Endothelial cell of hepatic sinusoid (primary cell): Measurements from ENCODE around the gene ZCWPW2.

Experiments
- in situ Hi-C: cut with HindIII; loops from 2 replicates; pipeline ENCODE4 v1.10.0; 2017; ENCODE audit warnings: low sequenced_read_pairs

Gene ZCWPW2

GRCh38 chr3:28348629-28349468 lies at the start of gene ZCWPW2, which contains the start of gene AZI2:
TSS of gene ZCWPW2 (plus strand) at chr3:28348721. CDS start at chr3:28413069, 64,348 bp downstream.
TSS of gene AZI2 (minus strand) at chr3:28348824. CDS start at chr3:28340617, 8,207 bp downstream.
- in situ Hi-C loops = loop anchor here (25.0 kb wide), 1 partner anchor 637 kb away; the partner anchor contains the start of gene EOMES

- in situ Hi-C loops = no loop called here
These were observed 48.8 kb upstream of the ZCWPW2 start for GRCh38 chr3:28299705-28300104.

DNA sequence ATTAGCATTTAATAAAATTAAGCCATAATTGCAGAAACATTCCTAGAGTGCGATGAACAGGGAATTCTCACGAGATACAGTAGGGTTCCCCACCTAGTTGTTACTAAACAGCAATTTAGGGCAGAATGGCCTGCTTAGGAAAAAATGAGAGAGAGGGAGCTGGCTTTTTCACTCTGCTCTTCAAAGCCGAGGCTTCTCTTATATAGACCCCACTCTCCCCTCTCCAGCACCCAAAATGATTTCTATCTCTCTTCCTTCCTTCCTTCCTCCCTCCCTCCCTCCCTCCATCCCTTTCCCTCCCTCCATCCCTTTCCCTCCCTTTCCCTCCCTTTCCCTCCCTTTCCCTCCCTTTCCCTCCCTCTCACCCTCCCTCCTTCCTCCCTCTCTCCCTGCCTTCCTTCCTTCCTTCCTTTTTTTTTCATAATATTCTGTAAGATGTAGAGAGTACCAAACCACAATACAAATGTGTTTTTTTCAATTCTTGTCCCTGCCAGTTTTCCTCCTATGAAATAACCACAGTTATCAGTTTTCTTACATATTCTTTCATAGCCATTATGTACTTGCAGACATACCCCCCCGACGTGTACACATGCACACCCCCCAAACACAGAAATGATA lies 48.1 kb upstream of the ZCWPW2 start:
- in situ Hi-C loops = no loop called here

- in situ Hi-C loops = no loop called here
These were observed 46.8 kb upstream of the ZCWPW2 start for GRCh38 chr3:28301688-28302087.

GRCh38 chr3:28308196-28308595 lies 40.3 kb upstream of the ZCWPW2 start:
- in situ Hi-C loops = no loop called here

DNA sequence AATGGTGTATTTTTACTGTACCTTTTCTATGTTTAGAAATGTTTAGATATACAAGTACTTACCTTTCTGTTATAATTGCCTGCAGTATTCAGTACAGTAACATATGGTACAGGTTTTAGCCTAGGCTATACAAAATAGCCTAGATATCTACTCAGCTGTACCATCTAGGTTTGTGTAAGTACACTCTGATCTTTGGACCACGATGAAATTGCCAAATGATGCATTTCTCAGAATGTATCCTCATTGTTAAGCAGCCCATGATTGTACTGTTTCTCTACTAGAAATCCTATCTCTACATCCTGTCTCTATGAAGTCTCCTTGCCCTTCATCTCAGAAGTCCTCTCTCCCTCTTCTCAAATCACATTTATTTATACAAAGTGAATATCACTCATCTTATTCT lies 32.8 kb upstream of the ZCWPW2 start:
- in situ Hi-C loops = no loop called here

DNA sequence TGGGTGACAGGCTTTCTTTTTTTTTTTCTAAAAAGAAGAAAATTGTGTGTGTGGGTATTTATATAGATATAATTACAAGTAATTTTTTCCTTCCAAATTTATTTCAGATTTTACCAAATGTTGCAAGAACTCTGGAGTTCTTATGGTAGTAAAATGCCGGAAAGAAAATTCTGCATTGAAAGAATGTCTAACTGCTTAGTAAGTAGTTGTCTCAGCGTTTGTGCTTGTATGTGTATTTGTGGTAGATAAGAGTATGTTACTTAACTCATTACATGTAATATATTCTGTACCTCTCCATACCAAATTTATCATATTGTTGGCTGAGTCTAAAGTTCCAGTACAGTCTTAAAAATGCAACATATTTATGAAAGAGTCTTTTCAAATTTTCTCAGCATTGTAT lies 32.3 kb upstream of the ZCWPW2 start:
- in situ Hi-C loops = no loop called here

GRCh38 chr3:28317438-28318022 lies 31.0 kb upstream of the ZCWPW2 start:
- in situ Hi-C loops = no loop called here

- in situ Hi-C loops = no loop called here
These were observed 27.5 kb upstream of the ZCWPW2 start for GRCh38 chr3:28320981-28321380.

DNA sequence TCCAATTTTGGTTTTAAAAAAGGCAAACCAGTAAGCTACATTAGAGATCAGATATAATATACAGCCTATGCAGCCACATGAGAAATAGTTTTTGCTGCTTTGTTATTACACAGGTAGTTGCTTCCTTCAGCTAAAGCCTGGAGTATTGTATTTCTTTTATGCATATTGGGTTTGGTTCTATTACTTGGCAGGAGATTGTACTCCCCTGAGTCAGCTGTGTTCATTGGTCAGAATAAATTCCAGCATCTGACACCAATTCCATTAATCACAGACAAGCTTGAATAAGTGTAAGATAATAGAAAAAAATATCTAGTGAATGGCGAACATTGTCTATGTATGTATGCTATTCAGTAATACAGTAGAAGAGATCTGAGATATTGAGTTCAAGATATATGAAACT lies 26.1 kb upstream of the ZCWPW2 start:
- in situ Hi-C loops = no loop called here

DNA sequence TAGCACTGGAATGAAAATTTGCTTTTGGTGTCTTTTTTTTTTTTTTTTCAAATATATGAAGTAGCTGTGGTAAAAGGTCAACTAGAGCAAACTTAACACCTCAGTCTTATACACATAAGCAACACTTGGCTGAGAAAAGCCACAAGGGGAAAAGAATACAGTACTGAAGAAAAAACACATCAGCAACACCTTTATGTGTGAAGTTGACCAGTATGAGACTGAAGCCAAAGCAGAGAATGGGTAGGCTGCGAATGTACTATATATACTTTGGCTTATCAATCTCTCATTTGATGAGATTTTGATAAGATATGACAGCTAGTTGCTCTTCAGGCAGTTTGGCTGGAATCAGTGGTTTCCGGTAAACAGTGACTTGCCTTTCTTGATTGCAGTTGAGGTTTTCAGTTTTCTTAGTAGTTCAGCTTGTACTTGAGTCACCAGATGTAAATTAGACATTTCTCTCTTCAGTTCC lies 22.0 kb upstream of the ZCWPW2 start:
- in situ Hi-C loops = loop anchor here (25.0 kb wide), 1 partner anchor 614 kb away; the partner anchor contains the start of gene EOMES

DNA sequence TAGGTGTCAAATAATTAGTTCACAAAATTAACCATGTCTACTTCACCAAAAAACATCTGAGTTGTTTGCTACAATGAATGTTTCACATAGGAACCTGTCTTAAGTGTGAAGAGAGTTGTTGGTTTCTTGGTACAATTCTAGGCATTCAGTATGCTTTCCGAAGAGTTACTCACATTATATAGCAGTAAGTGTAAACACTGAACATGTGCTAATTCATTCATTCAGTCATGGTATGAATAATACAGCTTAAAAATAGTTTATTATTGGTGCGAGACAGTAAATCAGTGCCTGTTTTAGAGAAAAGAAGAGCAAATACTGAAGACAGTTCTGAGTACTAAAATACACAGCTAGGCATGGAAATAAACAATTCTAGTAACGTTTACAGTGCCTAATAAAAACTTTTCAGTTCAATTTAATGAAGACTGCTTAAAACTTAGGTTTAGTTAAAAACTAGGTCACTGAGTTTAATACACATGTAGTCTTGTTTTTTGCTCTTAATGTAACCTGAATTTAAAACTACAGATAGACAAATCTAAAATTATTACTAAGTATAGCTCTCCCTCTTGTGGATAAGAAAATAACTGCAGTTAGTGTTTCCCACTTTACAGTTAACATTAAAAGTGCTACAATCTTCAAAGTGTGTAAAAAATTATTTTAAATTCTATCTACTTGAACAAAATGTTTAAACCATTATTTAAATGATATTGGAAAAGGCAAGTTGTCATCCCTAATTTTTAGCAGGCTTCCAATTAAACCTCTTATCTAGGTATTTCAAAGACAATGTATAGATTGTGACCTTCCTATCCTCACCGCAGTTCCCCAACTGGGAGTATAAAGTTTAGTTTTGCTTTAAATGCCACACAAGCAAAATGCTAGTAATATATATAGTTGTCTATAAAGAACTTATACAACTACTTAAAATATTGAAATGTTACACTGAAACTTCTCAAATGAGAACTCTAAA lies 20.1 kb upstream of the ZCWPW2 start:
- in situ Hi-C loops = loop anchor here (25.0 kb wide), 1 partner anchor 616 kb away; the partner anchor contains the start of gene EOMES

DNA sequence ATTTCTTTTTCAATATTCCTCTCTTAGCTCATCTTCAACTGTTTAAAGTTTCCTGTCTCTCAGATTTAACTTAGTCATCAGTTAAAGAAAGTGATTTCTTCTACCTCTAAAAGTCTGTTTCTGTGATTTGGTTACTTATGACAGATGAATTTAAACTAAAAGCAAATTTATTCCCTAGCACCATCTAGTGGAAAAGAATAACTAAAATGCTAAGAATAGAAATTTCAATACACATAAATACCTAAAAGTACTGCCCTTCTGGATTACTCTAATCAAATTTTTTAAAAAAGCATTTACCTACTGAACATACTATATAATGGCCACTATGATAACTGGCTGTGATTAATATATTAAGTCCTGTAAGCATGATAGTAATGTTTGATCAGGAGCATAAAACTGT lies 14.0 kb upstream of the ZCWPW2 start:
- in situ Hi-C loops = loop anchor here (25.0 kb wide), 1 partner anchor 622 kb away; the partner anchor contains the start of gene EOMES

- in situ Hi-C loops = loop anchor here (25.0 kb wide), 1 partner anchor 623 kb away; the partner anchor contains the start of gene EOMES
These were observed 13.3 kb upstream of the ZCWPW2 start for GRCh38 chr3:28335246-28335645.

DNA sequence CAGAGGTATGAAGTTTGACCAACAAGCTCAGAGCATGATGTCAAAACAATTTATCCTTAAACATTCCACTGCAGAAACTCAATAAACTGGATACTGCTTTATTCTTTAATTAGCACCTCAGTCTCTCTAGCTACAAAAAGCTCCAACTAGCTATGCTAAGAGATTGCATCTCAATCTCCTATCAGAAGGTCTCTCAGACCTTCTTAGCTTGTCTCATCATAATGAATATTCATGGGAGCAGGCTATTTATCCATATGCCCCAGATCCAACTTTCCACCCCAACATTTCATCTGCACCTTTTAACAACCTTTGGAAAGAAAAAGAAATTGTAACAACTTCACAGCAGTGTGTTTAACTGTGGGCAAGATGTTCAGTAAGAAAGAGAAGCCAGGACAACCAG lies 11.3 kb upstream of the ZCWPW2 start:
- in situ Hi-C loops = loop anchor here (25.0 kb wide), 1 partner anchor 625 kb away; the partner anchor contains the start of gene EOMES

DNA sequence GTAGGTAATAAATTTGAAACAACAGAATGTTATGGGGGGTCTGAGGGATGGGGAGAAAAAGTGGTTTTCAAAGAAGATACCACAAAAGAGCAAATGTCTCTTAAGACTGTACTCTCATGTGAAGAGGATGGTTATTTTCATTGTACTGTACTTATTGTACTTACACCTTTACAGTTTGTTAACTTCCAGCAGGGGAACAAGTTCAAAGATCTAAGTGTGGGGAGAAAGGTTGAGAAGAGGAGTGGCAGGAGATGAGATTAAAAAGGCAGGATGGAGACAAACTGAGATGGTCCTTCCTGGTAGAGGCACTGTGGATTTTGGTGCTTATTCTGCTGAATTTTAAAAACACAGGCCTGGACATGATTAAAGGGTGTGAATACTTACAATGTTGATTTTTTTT lies 5.4 kb upstream of the ZCWPW2 start:
- in situ Hi-C loops = loop anchor here (25.0 kb wide), 1 partner anchor 631 kb away; the partner anchor contains the start of gene EOMES

GRCh38 chr3:28345690-28346089 lies 2.8 kb upstream of the ZCWPW2 start:
- in situ Hi-C loops = loop anchor here (25.0 kb wide), 1 partner anchor 633 kb away; the partner anchor contains the start of gene EOMES

GRCh38 chr3:28347374-28348264 lies 902 bp upstream of the ZCWPW2 start:
- in situ Hi-C loops = loop anchor here (25.0 kb wide), 1 partner anchor 635 kb away; the partner anchor contains the start of gene EOMES

DNA sequence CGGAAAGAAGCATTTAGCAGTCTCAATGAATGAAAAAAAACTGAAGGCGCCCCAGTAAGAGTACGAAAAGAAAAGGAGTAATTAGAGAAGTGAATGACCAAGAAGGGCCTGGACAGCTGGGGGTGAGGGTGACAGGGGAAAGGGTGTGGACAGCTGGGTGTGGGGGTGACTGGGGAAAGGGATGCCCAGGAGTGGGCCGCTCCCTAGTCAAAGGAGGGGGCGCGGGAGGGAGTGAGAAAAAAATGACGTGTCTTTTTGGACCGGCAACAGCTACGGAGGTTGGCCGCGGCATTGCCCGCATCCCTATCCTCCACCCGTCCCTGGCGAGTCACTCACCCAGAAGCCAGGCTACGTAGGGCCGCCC lies 274 bp upstream of the ZCWPW2 start:
- in situ Hi-C loops = loop anchor here (25.0 kb wide), 1 partner anchor 636 kb away; the partner anchor contains the start of gene EOMES
